CD4-positive, alpha-beta T cell treated with Interferon alpha-2 for 1 hour (primary cell): ENCODE measurements around the gene RAF1.
"Not testable (repeated sequence)": the region's sequence is repeated elsewhere in the genome, so short reads cannot be mapped to it uniquely, and the experiment has no call there.

ENCODE experiments used
- DNase-seq, 2 donors: peaks; one replicate each; pipeline ENCODE4 v3.0.0-alpha.2; 2020 to 2022

Gene RAF1

DNA sequence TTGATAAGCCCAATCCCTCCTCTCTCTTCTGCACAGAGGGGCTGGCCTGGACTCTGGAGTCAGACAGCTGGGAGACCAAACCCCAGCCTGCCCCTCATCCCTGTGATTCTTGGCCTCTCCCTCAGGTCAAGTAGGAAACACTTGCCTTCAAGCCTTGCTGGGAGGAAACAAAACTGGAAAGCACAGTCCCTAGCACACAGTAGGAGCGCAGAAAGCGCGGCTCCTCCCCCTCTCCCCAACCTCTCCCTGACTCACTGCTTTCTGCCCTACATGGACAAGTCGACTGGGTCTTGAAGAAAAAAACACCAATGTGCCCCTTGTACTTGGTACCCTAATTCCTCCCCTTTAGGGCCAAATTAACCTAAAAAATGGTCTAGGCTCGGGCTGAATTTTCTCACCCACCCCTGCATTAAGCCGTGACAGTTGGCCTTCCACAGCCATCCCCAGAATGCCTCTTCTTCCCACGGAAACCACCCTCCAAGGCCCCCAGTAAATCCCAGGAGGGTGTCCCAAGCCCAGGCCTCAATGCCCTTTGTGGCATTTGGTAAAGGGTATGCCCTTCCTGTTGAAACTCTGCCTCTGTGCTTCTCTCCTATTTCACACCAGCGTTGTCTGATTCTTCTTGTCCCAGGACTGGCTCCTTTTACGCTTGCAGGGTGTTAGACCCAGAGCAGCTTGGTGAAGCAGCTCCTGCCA is 11.3 kb upstream of the RAF1 start:
- no peak for DNase-seq

DNA sequence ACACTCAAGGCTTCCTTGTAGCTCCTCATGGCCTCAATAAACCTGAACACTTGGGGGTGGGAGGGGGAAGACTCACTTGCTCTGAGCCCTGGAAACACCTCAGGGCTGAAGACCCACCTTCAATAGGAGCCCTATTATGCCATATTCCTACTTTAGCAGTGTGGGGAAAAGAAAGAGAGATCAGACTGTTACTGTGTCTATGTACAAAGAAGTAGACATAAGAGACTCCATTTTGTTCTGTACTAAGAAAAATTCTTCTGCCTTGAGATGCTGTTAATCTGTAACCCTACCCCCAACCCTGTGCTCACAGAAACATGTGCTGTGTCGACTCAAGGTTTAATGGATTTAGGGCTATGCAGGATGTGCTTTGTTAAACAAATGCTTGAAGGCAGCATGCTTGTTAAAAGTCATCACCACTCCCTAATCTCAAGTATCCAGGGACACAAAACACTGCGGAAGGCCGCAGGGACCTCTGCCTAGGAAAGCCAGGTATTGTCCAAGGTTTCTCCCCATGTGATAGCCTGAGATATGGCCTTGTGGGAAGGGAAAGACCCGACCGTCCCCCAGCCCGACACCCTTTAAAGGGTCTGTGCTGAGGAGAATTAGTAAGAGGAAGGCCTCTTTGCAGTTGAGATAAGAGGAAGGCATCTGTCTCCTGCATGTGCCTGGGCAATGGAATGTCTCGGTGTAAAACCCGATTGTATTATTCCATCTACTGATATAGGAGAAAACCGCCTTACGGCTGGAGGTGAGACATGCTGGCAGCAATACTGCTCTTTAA is 10.2 kb upstream of the RAF1 start:
- not testable (repeated sequence) for DNase-seq

GRCh38 chr3:12671120-12671450 is 7.2 kb upstream of the RAF1 start:
- DNase-seq: no peak

DNA sequence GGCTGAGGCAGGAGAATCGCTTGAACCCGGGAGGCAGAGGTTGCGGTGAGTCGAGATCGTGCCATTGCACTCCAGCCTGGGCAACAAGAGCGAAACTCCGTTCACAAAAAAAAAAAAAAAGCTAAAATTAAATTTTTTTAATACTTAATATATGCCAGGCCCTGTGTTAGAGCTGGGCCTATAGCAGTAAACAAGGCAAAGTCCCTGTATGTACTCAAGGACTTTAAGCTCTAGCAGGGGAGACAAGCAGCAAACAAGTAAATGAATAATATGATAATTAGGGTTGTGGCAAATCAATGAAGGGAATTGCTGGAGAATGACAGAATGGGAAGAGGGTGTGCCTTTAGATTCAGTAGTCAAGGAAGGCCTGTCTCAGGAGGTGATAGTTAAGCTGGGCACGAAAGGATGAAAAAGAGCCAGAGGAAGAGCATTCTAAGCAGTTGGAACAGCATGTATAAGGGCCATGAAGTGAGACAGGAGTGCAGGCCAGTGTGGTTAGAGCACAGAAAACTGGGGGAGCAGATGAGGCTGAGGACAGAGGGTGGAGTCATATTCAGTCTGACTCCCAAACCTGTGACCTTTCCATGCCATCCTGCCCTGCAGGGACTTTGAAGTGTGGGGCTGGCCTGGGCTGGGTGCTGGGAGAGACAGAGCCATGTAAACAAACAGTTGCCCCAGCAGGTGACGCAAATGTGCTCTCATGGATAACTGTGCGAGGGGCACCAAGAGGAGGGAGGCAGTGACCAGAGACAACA is 6.6 kb upstream of the RAF1 start:
- no peak for DNase-seq

DNA sequence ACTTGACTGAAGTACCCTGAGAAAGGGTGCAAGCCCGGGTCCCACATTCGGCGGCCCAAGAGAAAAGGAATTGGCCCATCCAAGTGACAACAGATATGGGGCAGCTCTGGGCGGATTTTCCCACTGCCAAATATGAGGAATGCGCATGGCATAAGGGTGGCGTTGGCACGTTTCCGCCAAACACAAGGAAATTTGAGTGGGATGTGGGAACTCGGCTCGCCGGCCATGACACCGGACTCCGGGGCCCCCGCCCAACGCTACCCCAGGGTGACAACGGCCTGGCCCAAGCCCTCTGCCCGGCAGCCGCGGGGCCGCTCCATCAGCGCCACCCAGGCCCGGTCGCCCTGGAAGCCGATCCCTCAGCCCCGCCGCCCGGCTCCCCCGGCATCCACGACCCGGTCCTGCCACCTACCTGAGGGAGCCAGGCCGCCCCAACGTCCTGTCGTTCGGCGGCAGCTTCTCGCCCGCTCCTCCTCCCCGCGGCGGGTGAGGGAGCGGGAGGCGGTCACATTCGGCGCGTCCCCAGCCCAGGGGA is 449 bp downstream of the RAF1 start:
- peak in 1 of 2 donors; percentile 28 for DNase-seq

GRCh38 chr3:12662593-12663400 is 1.1 kb downstream of the RAF1 start:
- peak in 1 of 2 donors; percentile 31 for DNase-seq

DNA sequence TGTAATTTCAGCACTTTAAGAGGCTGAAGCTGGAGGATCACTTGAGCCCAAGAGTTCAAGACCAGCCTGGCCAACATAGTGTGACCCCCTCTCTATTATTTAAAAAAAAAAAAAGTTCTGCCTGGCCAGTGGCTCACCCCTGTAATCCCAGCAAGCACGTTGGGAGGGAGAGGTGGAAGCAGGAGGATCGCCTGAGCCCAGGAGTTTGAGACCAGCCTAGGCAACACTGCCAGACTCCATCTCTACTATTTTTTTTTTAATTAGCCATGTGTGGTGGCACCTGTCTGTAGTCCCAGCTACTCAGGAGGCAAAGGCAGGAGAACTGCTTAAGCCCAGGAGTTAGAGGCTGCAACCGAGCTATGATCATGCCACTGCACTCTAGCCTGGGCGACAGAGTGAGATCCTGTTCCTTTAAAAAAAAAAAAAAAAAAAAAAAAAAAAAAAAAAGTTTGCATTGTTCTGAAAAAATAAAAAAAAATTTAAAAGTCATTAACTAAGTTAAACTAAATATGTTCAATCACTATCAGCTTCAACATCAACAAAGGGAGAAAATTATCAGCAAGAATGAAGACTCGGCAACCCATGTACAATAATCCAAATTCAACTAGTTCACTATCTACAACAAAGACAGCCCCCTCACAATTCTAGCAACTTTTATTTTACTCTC is 1.9 kb downstream of the RAF1 start:
- DNase-seq: no peak

- not testable (repeated sequence) for DNase-seq
Measured at GRCh38 chr3:12661375-12661774, 2.5 kb downstream of the RAF1 start.

DNA sequence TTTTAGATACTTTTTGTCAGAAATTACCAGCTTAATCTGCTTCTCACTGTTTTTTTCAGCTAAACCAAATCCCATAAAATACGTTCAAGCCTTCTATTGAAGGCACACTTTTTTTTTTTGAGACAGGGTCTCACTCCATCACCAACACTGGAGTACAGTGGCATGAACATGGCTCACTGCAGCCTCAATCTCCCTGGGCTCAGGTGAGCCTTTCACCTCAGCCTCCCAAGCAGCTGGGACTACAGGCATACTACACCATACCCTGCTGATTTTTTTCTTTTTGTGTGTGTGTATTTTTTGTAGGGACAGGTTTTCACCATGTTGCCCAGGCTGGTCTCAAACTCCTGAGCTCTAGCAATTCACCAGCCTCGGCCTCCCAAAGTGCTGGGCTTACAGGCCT is 3.7 kb downstream of the RAF1 start:
- no peak for DNase-seq

DNA sequence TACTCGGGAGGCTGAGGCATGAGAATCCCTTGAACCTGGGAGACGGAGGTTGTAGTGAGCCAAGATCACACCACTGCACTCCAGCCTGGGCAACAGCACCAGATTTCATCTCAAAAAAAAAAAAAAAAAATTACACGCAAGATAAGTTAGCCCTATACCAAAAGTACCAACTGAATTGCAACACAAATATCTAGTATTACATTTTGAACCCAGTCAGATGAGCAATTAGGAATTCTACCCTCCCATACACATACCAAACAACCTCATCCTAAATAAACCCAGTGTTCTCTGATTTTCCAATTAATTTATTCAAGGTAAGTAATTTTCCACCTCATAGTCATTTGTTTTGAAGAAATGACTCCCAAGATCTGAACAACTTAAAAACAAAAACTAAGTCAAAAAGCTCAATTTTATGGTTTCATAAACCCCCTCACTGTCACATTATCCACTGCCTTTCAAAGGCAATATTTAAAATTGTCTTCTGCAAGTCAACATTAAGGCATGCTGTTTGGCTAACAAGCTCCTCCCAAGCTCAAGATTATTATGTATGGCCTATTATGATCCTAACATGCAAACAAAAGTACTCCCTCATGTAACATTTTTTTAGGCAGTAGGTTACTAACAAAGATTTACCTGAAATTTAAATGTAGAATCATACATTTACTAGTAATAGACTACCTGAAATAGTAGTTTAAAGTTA is 4.5 kb downstream of the RAF1 start:
- no peak for DNase-seq

GRCh38 chr3:12658593-12659058 is 5.3 kb downstream of the RAF1 start:
- DNase-seq: no peak

DNA sequence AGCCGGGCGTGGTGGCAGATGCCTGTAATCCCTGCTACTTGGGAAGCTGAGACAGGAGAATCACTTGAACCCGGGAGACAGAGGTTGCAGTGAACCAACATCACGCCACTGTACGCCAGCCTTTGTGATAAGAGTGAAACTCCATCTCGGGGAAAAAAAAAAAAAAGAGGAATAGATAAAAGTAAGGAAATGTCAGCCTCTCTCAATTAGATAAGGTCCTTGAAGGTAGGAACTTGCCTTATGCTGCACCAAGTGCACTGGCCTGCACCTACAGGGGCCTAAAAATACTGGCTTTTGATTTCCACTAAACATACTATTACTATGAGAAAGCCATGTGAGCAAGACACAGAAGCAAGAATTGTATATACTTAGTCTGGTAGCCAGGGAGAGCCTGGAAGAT is 7.1 kb downstream of the RAF1 start:
- DNase-seq: no peak

GRCh38 chr3:12656193-12656592 is 7.7 kb downstream of the RAF1 start:
- no peak for DNase-seq

DNA sequence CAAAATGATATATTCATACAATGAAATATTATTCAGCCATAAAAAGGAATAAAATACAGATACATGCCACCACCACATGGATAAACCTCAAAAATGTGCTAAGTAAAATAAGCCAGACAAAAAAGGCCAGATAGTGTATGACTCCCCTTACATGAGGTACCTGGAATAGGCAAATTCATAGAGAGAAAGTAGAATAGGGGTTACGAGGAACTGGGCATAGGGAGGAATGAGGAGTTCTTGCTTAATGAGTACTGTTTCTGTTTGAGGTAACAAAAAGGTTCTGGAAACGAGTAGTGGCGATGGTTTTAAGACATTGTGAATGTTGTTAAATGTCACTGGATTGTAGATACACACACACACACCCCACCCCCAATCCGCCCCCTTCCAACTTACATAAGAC is 8.2 kb downstream of the RAF1 start:
- DNase-seq: no peak

DNA sequence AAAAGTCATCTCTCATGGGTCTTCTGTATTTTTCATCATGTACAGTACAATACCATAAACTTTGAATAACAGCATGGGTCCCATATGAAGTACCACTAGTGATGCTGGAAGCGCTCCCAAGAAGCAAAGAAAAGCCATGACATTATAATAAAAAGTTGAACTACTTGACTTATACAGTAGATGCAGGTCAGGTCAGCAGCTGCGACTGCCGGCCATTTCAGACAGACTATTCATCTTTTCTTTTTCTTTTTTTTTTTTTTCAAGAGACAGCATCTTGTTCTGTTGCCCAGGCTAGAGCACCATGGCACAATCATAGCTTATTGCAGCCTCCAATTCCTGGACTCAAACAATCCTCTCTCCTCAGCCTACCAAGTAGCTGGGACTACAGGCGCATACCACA is 10.2 kb downstream of the RAF1 start:
- no peak for DNase-seq

- no peak for DNase-seq
Measured at GRCh38 chr3:12648384-12648959, 15.4 kb downstream of the RAF1 start.

GRCh38 chr3:12644331-12644937 is 19.5 kb downstream of the RAF1 start:
- DNase-seq: no peak

- DNase-seq: no peak
Measured at GRCh38 chr3:12643724-12644123, 20.2 kb downstream of the RAF1 start.

DNA sequence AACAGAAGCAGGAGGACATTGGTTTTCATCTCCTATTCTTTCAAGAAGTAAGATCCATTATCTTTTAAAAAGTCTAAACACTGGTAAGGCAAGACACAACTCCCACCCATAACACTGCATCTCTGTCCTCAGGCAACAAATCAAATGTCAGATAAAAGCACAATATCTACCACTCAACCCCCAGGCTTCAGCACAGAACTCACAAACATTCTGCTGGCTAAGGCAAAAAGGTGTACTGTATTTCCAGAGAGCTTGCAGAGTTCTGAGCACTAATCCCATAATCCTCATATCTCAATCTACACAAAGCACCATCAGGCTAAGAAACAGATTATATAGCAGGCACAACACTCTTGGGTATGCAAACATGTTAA is 20.9 kb downstream of the RAF1 start:
- no peak for DNase-seq

- DNase-seq: not testable (repeated sequence)
Measured at GRCh38 chr3:12640853-12641252, 23.1 kb downstream of the RAF1 start.

DNA sequence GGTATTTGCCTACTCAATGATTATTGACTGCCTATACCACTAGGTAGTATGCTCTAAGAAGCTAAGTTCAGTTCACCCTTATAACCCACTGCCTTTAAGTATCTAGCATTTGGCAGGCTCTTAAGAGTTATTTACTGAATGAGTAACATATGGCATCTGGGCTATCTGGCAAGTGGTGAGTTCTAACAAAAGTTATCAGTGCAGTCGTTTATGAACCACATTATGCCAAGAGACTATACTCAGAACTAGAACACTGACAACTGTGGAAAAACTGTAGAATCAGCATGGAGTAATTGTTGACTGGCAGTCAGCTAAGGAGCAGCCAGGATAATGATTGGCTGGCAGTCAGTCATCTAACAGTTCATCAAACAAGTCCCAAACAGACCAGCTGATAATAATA is 25.8 kb downstream of the RAF1 start:
- no peak for DNase-seq
